ENCODE measurements around the gene PTP4A2. TPM values are rescaled to one million over a fixed set of nuclear protein-coding genes. Genes with fewer than 3 reads are reported as not detected.
A peak's percentile ranks its signal among the peaks of the same experiment; 100 is the strongest.
"Not testable (repeated sequence)": the region's sequence is repeated elsewhere in the genome, so short reads cannot be mapped to it uniquely, and the experiment has no call there.

PTP4A2 gene
- total RNA-seq, 1 experiment from 2014 or later, result 502 TPM

GRCh38 chr1:31955917-31956736 lies 18.0 kb upstream of the PTP4A2 start:
- peak; percentile 53 for DNase-seq (ENCODE audit: low read depth, low spot score)
- in situ Hi-C loops (cut with HindIII; ENCODE audit: low pct_unique_long_range_greater_than_20kb, low sequenced_read_pairs), result no loop called here

GRCh38 chr1:31954607-31955283 lies 16.6 kb upstream of the PTP4A2 start:
- in situ Hi-C loops (cut with HindIII; ENCODE audit: low pct_unique_long_range_greater_than_20kb, low sequenced_read_pairs), result no loop called here
- peak; percentile 91 for DNase-seq (ENCODE audit: low read depth, low spot score)

GRCh38 chr1:31952825-31953220 lies 14.7 kb upstream of the PTP4A2 start:
- in situ Hi-C loops (cut with HindIII; ENCODE audit: low pct_unique_long_range_greater_than_20kb, low sequenced_read_pairs), result no loop called here

GRCh38 chr1:31951276-31951675 lies 13.1 kb upstream of the PTP4A2 start:
- in situ Hi-C loops (cut with HindIII; ENCODE audit: low pct_unique_long_range_greater_than_20kb, low sequenced_read_pairs), result no loop called here
- no peak for DNase-seq (ENCODE audit: low read depth, low spot score)

More at GRCh38 chr1:31952825-31953220, 14.7 kb upstream of the PTP4A2 start:
- DNase-seq (ENCODE audit: low read depth, low spot score), result peak; percentile 34

- DNase-seq (ENCODE audit: low read depth, low spot score), result no peak
- in situ Hi-C loops (cut with HindIII; ENCODE audit: low pct_unique_long_range_greater_than_20kb, low sequenced_read_pairs), result no loop called here
Observed at GRCh38 chr1:31949862-31950261, 11.7 kb upstream of the PTP4A2 start.

- DNase-seq (ENCODE audit: low read depth, low spot score), result not testable (repeated sequence)
Observed at GRCh38 chr1:31945677-31946076, 7.5 kb upstream of the PTP4A2 start.

GRCh38 chr1:31944205-31945089 lies 6.3 kb upstream of the PTP4A2 start:
- peak; percentile 86 for DNase-seq (ENCODE audit: low read depth, low spot score)
- in situ Hi-C loops (cut with HindIII; ENCODE audit: low pct_unique_long_range_greater_than_20kb, low sequenced_read_pairs), result no loop called here

More at GRCh38 chr1:31945677-31946076, 7.5 kb upstream of the PTP4A2 start:
- in situ Hi-C loops (cut with HindIII; ENCODE audit: low pct_unique_long_range_greater_than_20kb, low sequenced_read_pairs), result not testable (repeated sequence)

- peak; percentile 41 for DNase-seq (ENCODE audit: low read depth, low spot score)
- in situ Hi-C loops (cut with HindIII; ENCODE audit: low pct_unique_long_range_greater_than_20kb, low sequenced_read_pairs), result no loop called here
Observed at GRCh38 chr1:31943546-31944184, 5.5 kb upstream of the PTP4A2 start.

- in situ Hi-C loops (cut with HindIII; ENCODE audit: low pct_unique_long_range_greater_than_20kb, low sequenced_read_pairs), result not testable (repeated sequence)
Observed at GRCh38 chr1:31942061-31942460, 3.9 kb upstream of the PTP4A2 start.

GRCh38 chr1:31939484-31940329 lies 1.5 kb upstream of the PTP4A2 start:
- peak; percentile 89 for DNase-seq (ENCODE audit: low read depth, low spot score)
- in situ Hi-C loops (cut with HindIII; ENCODE audit: low pct_unique_long_range_greater_than_20kb, low sequenced_read_pairs), result no loop called here

More at GRCh38 chr1:31942061-31942460, 3.9 kb upstream of the PTP4A2 start:
- not testable (repeated sequence) for DNase-seq (ENCODE audit: low read depth, low spot score)

- peak; percentile 44 for DNase-seq (ENCODE audit: low read depth, low spot score)
- in situ Hi-C loops (cut with HindIII; ENCODE audit: low pct_unique_long_range_greater_than_20kb, low sequenced_read_pairs), result no loop called here
Observed at GRCh38 chr1:31937300-31938183, 626 bp downstream of the PTP4A2 start.

- DNase-seq (ENCODE audit: low read depth, low spot score), result no peak
- in situ Hi-C loops (cut with HindIII; ENCODE audit: low pct_unique_long_range_greater_than_20kb, low sequenced_read_pairs), result no loop called here
Observed at GRCh38 chr1:31936981-31937299, 1.2 kb downstream of the PTP4A2 start.

- in situ Hi-C loops (cut with HindIII; ENCODE audit: low pct_unique_long_range_greater_than_20kb, low sequenced_read_pairs), result no loop called here
- no peak for DNase-seq (ENCODE audit: low read depth, low spot score)
Observed at GRCh38 chr1:31936278-31936980, 1.7 kb downstream of the PTP4A2 start.

GRCh38 chr1:31934706-31935629 lies 3.2 kb downstream of the PTP4A2 start:
- DNase-seq (ENCODE audit: low read depth, low spot score), result peak; percentile 51
- in situ Hi-C loops (cut with HindIII; ENCODE audit: low pct_unique_long_range_greater_than_20kb, low sequenced_read_pairs), result no loop called here
